Ovary (tissue), 9 donors: ENCODE results near the gene SPOPL. TPM values are rescaled to one million over a fixed set of nuclear protein-coding genes. Genes with fewer than 3 reads are reported as not detected.

Source experiments
- DNase-seq, 5 donors: peaks; one replicate each; pipeline ENCODE4 v3.0.0-alpha.2; 2019 to 2020
- H3K27ac ChIP-seq, 2 donors: fragments of 200-600 bp; one replicate each; pipeline versions ENCODE4 v1.5.1 to v1.8.0; 2019 to 2022
- H3K27me3 ChIP-seq: fragments of 200-600 bp; one replicate; pipeline ENCODE4 v1.8.0; 2022
- H3K36me3 ChIP-seq: fragments of 200-600 bp; sonication (generic); one replicate; pipeline ENCODE4 v1.5.1; 2019
- H3K4me1 ChIP-seq: one replicate; pipeline ENCODE4 v1.8.1; 2013; ENCODE audit warnings: mild to moderate bottlenecking, moderate library complexity; ENCODE audit not compliant: insufficient read depth
- H3K4me3 ChIP-seq: fragments of 200-600 bp; sonication (generic); one replicate; pipeline ENCODE4 v1.5.1; 2017
- H3K9me3 ChIP-seq, 2 donors: fragments of 200-600 bp in 1 of 2; sonication (generic) in 1 of 2; one replicate each; pipeline versions ENCODE4 v1.5.1 to v1.8.1; 2013 to 2019; ENCODE audit warnings: mild to moderate bottlenecking in 1 of 2, moderate library complexity in 1 of 2
- CTCF ChIP-seq, 3 donors: fragments of 450-650 bp in 2 of 3; fragments of 200-600 bp in 1 of 3; IDR thresholded peaks; one replicate each; pipeline versions ENCODE4 v1.5.1 to v1.8.0; 2016 to 2022; ENCODE audit warnings: antibody characterized with exemption in 3 of 3, mild to moderate bottlenecking in 1 of 3
- EP300 ChIP-seq: sonication (generic); formaldehyde crosslinking; IDR thresholded peaks from one replicate; pipeline ENCODE4 v1.6.1; 2017; ENCODE audit warnings: antibody characterized with exemption
- POLR2A ChIP-seq: fragments of 450-650 bp; IDR thresholded peaks from one replicate; pipeline ENCODE4 v1.6.1; 2017; ENCODE audit warnings: antibody characterized with exemption, mild to moderate bottlenecking, moderate library complexity
- WGBS, 3 donors: extraction: QIAGEN DNeasy Blood & Tissue Kit in 1 of 3; methylation state at CpG; one replicate each; pipeline versions ENCODE4 v1.1.5 to v1.1.7; 2013 to 2017; 5-methylcytosine and 5-hydroxymethylcytosine counted together
- intact Hi-C, 4 donors: fragments of 100-400 bp; cut with DNase I; formaldehyde crosslinking; loops; one replicate each; pipeline versions ENCODE4 v1.11.0 to v1.15.1; 2022 to 2023
- polyA plus RNA-seq, 2 donors: library from polyadenylated mRNA; stranded (reverse); fragments of 200-250 nt in 1 of 2; fragments of 350-450 nt in 1 of 2; fragmentation: Illumina TruSeq in 1 of 2; extraction: RNeasy Lipid Tissue Mini Kit (QIAGEN cat#74804) in 1 of 2; gene quantifications; one replicate each; pipeline ENCODE4 v1.2.3, GENCODE V29; 2013 to 2014
- total RNA-seq, 7 donors: library from RNA; depleted of rRNA in 2 of 7; stranded (reverse); fragments of >200 nt in 2 of 7; fragmentation: NEBNext Ultra II Directional in 3 of 7; extraction: Animal tissue kit (Norgen Biotek cat#: 25700) in 3 of 7; gene quantifications; one replicate each; pipeline versions ENCODE4 v1.1.0 to v1.2.4, GENCODE V29; 2016 to 2023
- donor health status: DM: no; HTN: no; CAD: no; lungs with moderate emphysema.
- donor health status: DM: no; HTN: no; CAD: no.
- donor health status: Bipolar disorder and iron deficiency.
- donor health status: DM: yes; HTN: yes; CAD: no.
- donor health status: DM: no; HTN: no; CAD: no.
- donor health status: DM: yes; HTN: yes; CAD: no.

The SPOPL gene
- total and polyA plus RNA-seq, 9 donors = 10.9 to 30.9 (median 23.6) TPM

- 48 to 66% (median 61%) methylated on average over 2 of the region's 2 CpGs for WGBS, 3 donors
- no peak for DNase-seq
- Histone ChIP-seq H3K27me3 (no peaks in the 10 kb centered on the region), H3K27ac (no peak overlapping the region), H3K36me3 (no peaks in the 10 kb centered on the region), H3K4me3 (no peak overlapping the region), H3K9me3 (no peaks in the 10 kb centered on the region), H3K4me1 (no peaks in the 10 kb centered on the region)
- no peak for TF ChIP-seq CTCF (IDR thresholded peaks at IDR 0.05)
- no peak for TF ChIP-seq EP300
- TF ChIP-seq POLR2A = no peak
- intact Hi-C loops = no loop called here
Measured at GRCh38 chr2:138620431-138620830, 118.9 kb downstream of the SPOPL start.

- intact Hi-C loops = no loop called here
- WGBS, 3 donors = 44 to 55% (median 46%) methylated on average over 3 of the region's 3 CpGs
- H3K27me3 ChIP-seq = no peaks in the 10 kb centered on the region
- no peak overlapping the region for H3K27ac ChIP-seq
- H3K9me3 ChIP-seq = no peaks in the 10 kb centered on the region
- no peak overlapping the region for H3K4me3 ChIP-seq
- H3K4me1 ChIP-seq = no peaks in the 10 kb centered on the region
- TF ChIP-seq POLR2A (no peak), EP300 (no peak), CTCF (IDR thresholded peaks at IDR 0.05) (no peak)
- H3K36me3 ChIP-seq = no peaks in the 10 kb centered on the region
- DNase-seq = no peak
Measured at GRCh38 chr2:138621139-138621538, 119.6 kb downstream of the SPOPL start.

- Histone ChIP-seq H3K27ac (no peak overlapping the region), H3K27me3 (no peaks in the 10 kb centered on the region), H3K4me1 (no peaks in the 10 kb centered on the region), H3K4me3 (no peak overlapping the region), H3K9me3 (no peaks in the 10 kb centered on the region), H3K36me3 (no peaks in the 10 kb centered on the region)
- WGBS, 3 donors = 43 to 52% (median 48%) methylated on average over 3 of the region's 3 CpGs
- intact Hi-C loops = no loop called here
- no peak for TF ChIP-seq POLR2A
- no peak for TF ChIP-seq EP300
- no peak for TF ChIP-seq CTCF (IDR thresholded peaks at IDR 0.05)
- DNase-seq = no peak
Measured at GRCh38 chr2:138622613-138623012, 121.0 kb downstream of the SPOPL start.
